Gastrocnemius medialis (tissue), 4 donors: ENCODE measurements around the gene ASXL3. TPM values are rescaled to one million over a fixed set of nuclear protein-coding genes. Genes with fewer than 3 reads are reported as not detected.

Experiments
- ATAC-seq, 2 donors: fragments of 150-250 bp; one replicate each; pipeline ENCODE4 v1.9.1; 2016
- DNase-seq, 2 donors: peaks; one replicate each; pipeline ENCODE4 v3.0.0-alpha.2; 2019
- H3K27ac ChIP-seq, 4 donors: fragments of 200-600 bp; sonication (generic); 1 replicate in 1 of 4; 2 replicates in 3 of 4; pipeline ENCODE4 v1.5.1; 2016 to 2018; ENCODE audit warnings: mild to moderate bottlenecking in 2 of 4, moderate library complexity in 1 of 4
- H3K27me3 ChIP-seq, 3 donors: fragments of 200-600 bp; sonication (generic) in 2 of 3; 1 replicate in 1 of 3; 2 replicates in 2 of 3; pipeline versions ENCODE4 v1.5.1 to v1.6.0; 2016 to 2019; ENCODE audit warnings: mild to moderate bottlenecking in 1 of 3, moderate library complexity in 1 of 3
- H3K36me3 ChIP-seq, 2 donors: fragments of 200-600 bp; sonication (generic) in 1 of 2; one replicate each; pipeline ENCODE4 v1.5.1; 2017 to 2018
- H3K4me1 ChIP-seq, 2 donors: fragments of 200-600 bp; sonication (generic) in 1 of 2; one replicate each; pipeline ENCODE4 v1.5.1; 2016 to 2017; ENCODE audit warnings: mild to moderate bottlenecking in 2 of 2
- H3K4me3 ChIP-seq, 4 donors: fragments of 200-600 bp; sonication (generic) in 3 of 4; 1 replicate in 1 of 4; 2 replicates in 3 of 4; pipeline ENCODE4 v1.5.1; 2016 to 2019; ENCODE audit warnings: mild to moderate bottlenecking in 2 of 4
- H3K9me3 ChIP-seq, 3 donors: fragments of 200-600 bp; sonication (generic) in 2 of 3; 1 replicate in 1 of 3; 2 replicates in 2 of 3; pipeline ENCODE4 v1.5.1; 2016 to 2019
- POLR2A ChIP-seq, 2 donors: fragments of 450-650 bp; IDR thresholded peaks; one replicate each; pipeline ENCODE4 v1.6.1; 2017; ENCODE audit warnings: antibody characterized with exemption in 2 of 2, mild to moderate bottlenecking in 2 of 2, moderate library complexity in 2 of 2
- in situ Hi-C, 4 donors: fragments of 200-750 bp; cut with MboI; loops; one replicate each; pipeline versions ENCODE4 v1.15.0 to v1.8.0; 2017; ENCODE audit warnings: low sequenced_read_pairs in 4 of 4
- intact Hi-C: fragments of 100-400 bp; cut with DNase I; formaldehyde crosslinking; loops from one replicate; pipeline ENCODE4 v1.15.1; 2023; ENCODE audit warnings: low total_unique reads
- total RNA-seq, 4 donors: library from RNA; depleted of rRNA; stranded (reverse); fragments of >200 nt; gene quantifications; one replicate each; pipeline versions ENCODE4 v1.1.0 to v1.2.3, GENCODE V29; 2016
- TF ChIP-seq, protein P1 (sequence below), 5 experiments: fragments of 450-650 bp in 3 of 5; fragments of 200-600 bp in 2 of 5; sonication (generic) in 2 of 5; IDR thresholded peaks in 4 of 5; conservative IDR thresholded peaks in 1 of 5; 1 replicate in 4 of 5; 2 replicates in 1 of 5; pipeline ENCODE4 v1.5.1; 2016 to 2019; ENCODE audit warnings: antibody characterized with exemption in 5 of 5, mild to moderate bottlenecking in 3 of 5, moderate library complexity in 3 of 5

The ASXL3 gene
- total RNA-seq, 4 donors from 2014 or later = 0.04 to 0.12 (median 0.05) TPM; not detected in 1

DNA sequence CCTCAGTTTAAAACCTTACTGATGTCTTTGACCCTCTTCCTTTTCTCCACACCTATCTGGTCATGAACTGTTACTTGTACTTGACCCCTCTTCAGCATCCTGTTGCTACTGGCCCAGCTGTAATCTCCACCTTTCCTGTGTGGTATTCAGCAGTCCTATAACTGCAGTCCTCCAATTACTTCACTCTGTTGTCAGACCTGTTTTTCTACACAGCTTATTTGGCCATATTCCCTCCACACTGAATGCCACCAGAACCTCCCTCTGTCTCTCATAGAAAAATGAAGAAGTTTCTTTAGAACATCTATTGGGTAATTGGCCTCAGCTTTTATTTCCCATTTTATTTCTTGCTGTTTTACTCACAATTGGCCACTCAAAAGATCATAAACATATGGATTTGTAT is 155.4 kb downstream of the ASXL3 start:
- Histone ChIP-seq H3K36me3 (no peaks in the 10 kb centered on the region), H3K4me3 (no peak overlapping the region), H3K27me3 (no peaks in the 10 kb centered on the region), H3K4me1 (no peaks in the 10 kb centered on the region), H3K9me3 (no peaks in the 10 kb centered on the region), H3K27ac (no peak overlapping the region)
- ATAC-seq = no peak
- in situ Hi-C loops (loop anchor here in 1 of 4 donors (25.0 kb wide), 1 partner anchor 104 kb away; no protein-coding TSS in a partner anchor), intact Hi-C loops (no loop called here)
- TF ChIP-seq POLR2A (IDR thresholded peaks at IDR 0.05) = no peak
- TF ChIP-seq, protein P1, sequence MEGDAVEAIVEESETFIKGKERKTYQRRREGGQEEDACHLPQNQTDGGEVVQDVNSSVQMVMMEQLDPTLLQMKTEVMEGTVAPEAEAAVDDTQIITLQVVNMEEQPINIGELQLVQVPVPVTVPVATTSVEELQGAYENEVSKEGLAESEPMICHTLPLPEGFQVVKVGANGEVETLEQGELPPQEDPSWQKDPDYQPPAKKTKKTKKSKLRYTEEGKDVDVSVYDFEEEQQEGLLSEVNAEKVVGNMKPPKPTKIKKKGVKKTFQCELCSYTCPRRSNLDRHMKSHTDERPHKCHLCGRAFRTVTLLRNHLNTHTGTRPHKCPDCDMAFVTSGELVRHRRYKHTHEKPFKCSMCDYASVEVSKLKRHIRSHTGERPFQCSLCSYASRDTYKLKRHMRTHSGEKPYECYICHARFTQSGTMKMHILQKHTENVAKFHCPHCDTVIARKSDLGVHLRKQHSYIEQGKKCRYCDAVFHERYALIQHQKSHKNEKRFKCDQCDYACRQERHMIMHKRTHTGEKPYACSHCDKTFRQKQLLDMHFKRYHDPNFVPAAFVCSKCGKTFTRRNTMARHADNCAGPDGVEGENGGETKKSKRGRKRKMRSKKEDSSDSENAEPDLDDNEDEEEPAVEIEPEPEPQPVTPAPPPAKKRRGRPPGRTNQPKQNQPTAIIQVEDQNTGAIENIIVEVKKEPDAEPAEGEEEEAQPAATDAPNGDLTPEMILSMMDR (IDR thresholded peaks at IDR 0.05 in 4 of 5, conservative IDR thresholded peaks at IDR 0.05 in 1 of 5) = no peak
- no peak for DNase-seq

DNA sequence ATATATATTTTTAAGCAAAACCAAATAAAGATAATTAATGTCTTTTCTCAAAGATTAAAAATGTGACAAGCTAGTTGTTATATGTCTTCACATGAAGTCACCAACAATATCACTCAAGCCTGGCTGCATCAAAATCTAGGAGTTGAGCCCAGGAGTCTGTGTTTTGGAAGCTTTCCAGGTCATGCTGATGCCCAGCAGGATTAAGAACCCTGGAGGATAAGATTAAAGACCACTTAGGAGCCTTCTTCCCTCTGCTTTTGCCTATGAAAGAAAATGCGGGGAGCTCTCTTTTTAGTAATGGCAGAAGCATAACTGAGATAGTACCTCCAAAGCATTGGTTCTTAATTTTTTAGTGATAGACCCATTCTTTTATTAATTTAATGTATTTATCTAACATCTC is 157.4 kb downstream of the ASXL3 start:
- H3K27me3 ChIP-seq = no peaks in the 10 kb centered on the region
- DNase-seq (no peak), ATAC-seq (no peak)
- TF ChIP-seq, protein P1 (IDR thresholded peaks at IDR 0.05 in 4 of 5, conservative IDR thresholded peaks at IDR 0.05 in 1 of 5) = no peak
- no peak for TF ChIP-seq POLR2A (IDR thresholded peaks at IDR 0.05)
- no peaks in the 10 kb centered on the region for H3K36me3 ChIP-seq
- H3K27ac ChIP-seq = no peak overlapping the region
- H3K4me3 ChIP-seq = no peak overlapping the region
- H3K4me1 ChIP-seq = no peaks in the 10 kb centered on the region
- intact Hi-C loops = no loop called here
- in situ Hi-C loops = loop anchor here in 1 of 4 donors (25.0 kb wide), 1 partner anchor 102 kb away; no protein-coding TSS in a partner anchor
- H3K9me3 ChIP-seq = no peaks in the 10 kb centered on the region

DNA sequence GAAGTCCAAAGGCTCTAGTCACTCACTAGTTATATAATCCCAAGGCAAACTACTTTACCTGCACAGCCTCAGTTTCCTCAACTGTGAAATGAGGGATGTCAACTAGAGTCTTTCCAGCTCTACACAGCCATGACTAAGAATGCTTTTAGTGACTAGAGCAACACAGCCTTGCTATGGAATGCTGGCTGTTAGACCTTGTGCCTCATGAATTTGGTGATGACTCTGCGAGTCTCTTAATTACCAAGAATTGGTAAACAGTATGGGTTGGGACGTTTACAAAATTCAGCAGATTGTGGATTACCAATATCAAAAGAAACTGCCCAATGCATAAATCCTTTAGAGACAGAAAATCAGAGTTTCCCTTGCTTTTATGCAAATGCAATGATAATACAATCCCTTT is 163.7 kb downstream of the ASXL3 start:
- no peak overlapping the region for H3K27ac ChIP-seq
- intact Hi-C loops = no loop called here
- DNase-seq (no peak), ATAC-seq (no peak)
- no peaks in the 10 kb centered on the region for H3K27me3 ChIP-seq
- in situ Hi-C loops = loop anchor here in 1 of 4 donors (25.0 kb wide), 1 partner anchor 96 kb away; no protein-coding TSS in a partner anchor
- H3K4me3 ChIP-seq = no peak overlapping the region
- no peaks in the 10 kb centered on the region for H3K9me3 ChIP-seq
- H3K36me3 ChIP-seq = no peaks in the 10 kb centered on the region
- no peaks in the 10 kb centered on the region for H3K4me1 ChIP-seq
- TF ChIP-seq, protein P1 (IDR thresholded peaks at IDR 0.05 in 4 of 5, conservative IDR thresholded peaks at IDR 0.05 in 1 of 5) = no peak
- TF ChIP-seq POLR2A (IDR thresholded peaks at IDR 0.05) = no peak

DNA sequence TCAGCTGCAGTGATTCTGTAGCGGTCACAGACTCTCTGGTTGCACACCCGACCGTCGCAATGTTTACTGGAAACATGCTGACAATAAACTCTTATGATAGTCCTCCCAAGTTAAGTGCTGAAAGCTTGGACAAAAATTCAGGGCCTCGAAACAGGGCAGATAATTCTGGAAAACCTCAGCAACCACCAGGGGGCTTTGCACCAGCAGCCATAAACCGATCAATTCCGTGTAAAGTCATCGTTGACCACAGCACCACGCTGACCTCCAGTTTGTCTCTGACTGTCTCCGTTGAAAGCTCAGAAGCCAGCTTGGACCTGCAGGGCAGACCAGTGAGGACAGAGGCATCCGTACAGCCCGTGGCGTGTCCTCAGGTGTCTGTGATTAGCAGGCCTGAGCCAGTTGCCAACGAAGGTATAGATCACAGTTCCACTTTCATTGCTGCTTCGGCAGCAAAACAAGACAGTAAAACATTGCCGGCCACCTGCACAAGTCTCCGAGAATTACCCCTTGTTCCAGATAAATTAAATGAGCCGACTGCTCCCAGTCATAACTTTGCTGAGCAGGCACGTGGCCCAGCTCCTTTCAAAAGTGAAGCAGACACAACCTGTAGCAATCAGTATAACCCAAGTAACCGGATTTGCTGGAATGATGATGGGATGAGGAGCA is 166.1 kb downstream of the ASXL3 start:
- Histone ChIP-seq H3K27ac (no peak overlapping the region), H3K4me3 (no peak overlapping the region), H3K27me3 (no peaks in the 10 kb centered on the region), H3K4me1 (no peaks in the 10 kb centered on the region), H3K36me3 (no peaks in the 10 kb centered on the region), H3K9me3 (no peaks in the 10 kb centered on the region)
- in situ Hi-C loops = loop anchor here in 1 of 4 donors (25.0 kb wide), 1 partner anchor 93 kb away; no protein-coding TSS in a partner anchor
- TF ChIP-seq, protein P1 (IDR thresholded peaks at IDR 0.05 in 4 of 5, conservative IDR thresholded peaks at IDR 0.05 in 1 of 5) = no peak
- TF ChIP-seq POLR2A (IDR thresholded peaks at IDR 0.05) = no peak
- ATAC-seq (no peak), DNase-seq (no peak)
- intact Hi-C loops = no loop called here
